GM04503 (cell line): ENCODE measurements around the gene MGLL.
A peak's percentile ranks its signal among the peaks of the same experiment; 100 is the strongest.

ENCODE experiments used
- DNase-seq: peaks from one replicate; pipeline ENCODE4 v3.0.0-alpha.2; 2012; ENCODE audit warnings: low read depth

MGLL gene

GRCh38 chr3:127741690-127742089 lies 80.6 kb downstream of the MGLL start:
- DNase-seq, result no peak

- DNase-seq, result no peak
These were observed 81.1 kb downstream of the MGLL start for GRCh38 chr3:127741246-127741645.

GRCh38 chr3:127740136-127740915 lies 82.0 kb downstream of the MGLL start:
- DNase-seq, result no peak

GRCh38 chr3:127739347-127740135 lies 82.8 kb downstream of the MGLL start:
- no peak for DNase-seq

- no peak for DNase-seq
These were observed 84.0 kb downstream of the MGLL start for GRCh38 chr3:127738192-127738840.

- no peak for DNase-seq
These were observed 85.3 kb downstream of the MGLL start for GRCh38 chr3:127736801-127737539.

- no peak for DNase-seq
These were observed 86.3 kb downstream of the MGLL start for GRCh38 chr3:127735767-127736693.

GRCh38 chr3:127734754-127735473 lies 87.4 kb downstream of the MGLL start:
- DNase-seq, result peak; percentile 98

GRCh38 chr3:127734181-127734720 lies 88.1 kb downstream of the MGLL start:
- DNase-seq, result no peak

- no peak for DNase-seq
These were observed 88.5 kb downstream of the MGLL start for GRCh38 chr3:127733781-127734180.

- no peak for DNase-seq
These were observed 89.4 kb downstream of the MGLL start for GRCh38 chr3:127732879-127733350.

GRCh38 chr3:127732303-127732702 lies 90.0 kb downstream of the MGLL start:
- DNase-seq, result no peak

GRCh38 chr3:127731546-127732289 lies 90.6 kb downstream of the MGLL start:
- DNase-seq, result no peak

GRCh38 chr3:127730666-127731295 lies 91.5 kb downstream of the MGLL start:
- no peak for DNase-seq

GRCh38 chr3:127730171-127730570 lies 92.1 kb downstream of the MGLL start:
- DNase-seq, result no peak

- no peak for DNase-seq
These were observed 92.7 kb downstream of the MGLL start for GRCh38 chr3:127729556-127730056.

GRCh38 chr3:127728417-127729015 lies 93.8 kb downstream of the MGLL start:
- no peak for DNase-seq

GRCh38 chr3:127726894-127727293 lies 95.4 kb downstream of the MGLL start:
- DNase-seq, result no peak
